HepG2 (cell line): ENCODE data around the gene TPPP2. TPM values are rescaled to one million over a fixed set of nuclear protein-coding genes. Genes with fewer than 3 reads are reported as not detected.

ENCODE experiments used
- ESRRA ChIP-seq: sonication (generic); formaldehyde crosslinking; IDR thresholded peaks from 2 replicates; pipeline ENCODE4 v1.5.1; 2020; ENCODE audit warnings: mild to moderate bottlenecking, low read depth, missing genetic modification reagents
- HNF4A ChIP-seq: sonication (generic); formaldehyde crosslinking; IDR thresholded peaks from 2 replicates; pipeline ENCODE4 v1.4.0; 2020; ENCODE audit warnings: missing genetic modification reagents
- KLF13 ChIP-seq: sonication (generic); formaldehyde crosslinking; IDR thresholded peaks from 2 replicates; pipeline ENCODE4 v1.4.0; 2020; ENCODE audit warnings: mild to moderate bottlenecking, missing genetic modification reagents
- MEIS2 ChIP-seq: sonication (generic); formaldehyde crosslinking; IDR thresholded peaks from 2 replicates; pipeline ENCODE4 v1.9.0; 2021; ENCODE audit warnings: mild to moderate bottlenecking, missing genetic modification reagents
- NKX3-1 ChIP-seq: sonication (generic); formaldehyde crosslinking; IDR thresholded peaks from 2 replicates; pipeline ENCODE4 v1.5.0; 2020; ENCODE audit warnings: missing genetic modification reagents
- PAXIP1 ChIP-seq: sonication (generic); formaldehyde crosslinking; conservative IDR thresholded peaks from 2 replicates; pipeline ENCODE4 v1.4.0; 2020; ENCODE audit warnings: mild to moderate bottlenecking, missing genetic modification reagents, moderate library complexity
- RARG ChIP-seq: sonication (generic); formaldehyde crosslinking; IDR thresholded peaks from 2 replicates; pipeline ENCODE4 v1.4.0; 2020; ENCODE audit warnings: low read depth, mild to moderate bottlenecking, missing genetic modification reagents
- SMYD3 ChIP-seq: sonication (generic); formaldehyde crosslinking; IDR thresholded peaks from 2 replicates; pipeline ENCODE4 v1.8.1; 2023; ENCODE audit warnings: mild to moderate bottlenecking, missing genetic modification reagents
- SUZ12 ChIP-seq: fragments of 150-350 bp; IDR thresholded peaks from 2 replicates; pipeline ENCODE4 v1.6.1; 2014; ENCODE audit warnings: low read depth, low read length
- ZBTB10 ChIP-seq: sonication (generic); formaldehyde crosslinking; IDR thresholded peaks from 2 replicates; pipeline ENCODE4 v1.4.0; 2020; ENCODE audit warnings: missing genetic modification reagents, borderline replicate concordance
- ZBTB39 ChIP-seq: sonication (generic); formaldehyde crosslinking; IDR thresholded peaks from 2 replicates; pipeline ENCODE4 v1.5.0; 2020; ENCODE audit warnings: missing genetic modification reagents
- ZFP62 ChIP-seq: sonication (generic); formaldehyde crosslinking; IDR thresholded peaks from 2 replicates; pipeline ENCODE4 v1.4.0; 2020; ENCODE audit warnings: missing genetic modification reagents
- ZFY ChIP-seq: sonication (generic); formaldehyde crosslinking; IDR thresholded peaks from 2 replicates; pipeline ENCODE4 v1.4.0; 2020; ENCODE audit warnings: missing genetic modification reagents
- ZNF383 ChIP-seq: sonication (generic); formaldehyde crosslinking; IDR thresholded peaks from 2 replicates; pipeline ENCODE4 v1.4.0; 2020; ENCODE audit warnings: missing genetic modification reagents, mild to moderate bottlenecking, borderline replicate concordance
- ZNF546 ChIP-seq: sonication (generic); formaldehyde crosslinking; conservative IDR thresholded peaks from 2 replicates; pipeline ENCODE4 v1.8.1; 2023; ENCODE audit warnings: mild to moderate bottlenecking, missing genetic modification reagents
- ZNF580 ChIP-seq: IDR thresholded peaks from 2 replicates; pipeline ENCODE4 v1.6.1; 2016; ENCODE audit warnings: low read depth, borderline replicate concordance
- ZNF709 ChIP-seq: sonication (generic); formaldehyde crosslinking; IDR thresholded peaks from 2 replicates; pipeline ENCODE4 v1.5.0; 2020; ENCODE audit warnings: mild to moderate bottlenecking, missing genetic modification reagents
- ZUFSP ChIP-seq: sonication (generic); formaldehyde crosslinking; IDR thresholded peaks from 2 replicates; pipeline ENCODE4 v1.9.0; 2021; ENCODE audit warnings: missing genetic modification reagents, mild to moderate bottlenecking, borderline replicate concordance
- polyA plus RNA-seq, 8 experiments: library from polyadenylated mRNA; depleted of rRNA in 3 of 8; stranded (reverse) in 7 of 8; unstranded in 1 of 8; fragments of >200 nt; fragmentation: Illumina TruSeq in 4 of 8; extraction: Trizol in 4 of 8; gene quantifications; 2 replicates each; pipeline versions ENCODE4 v1.2.1 to v1.2.3, GENCODE V29; 2011 to 2016; ENCODE audit warnings: low read depth in 4 of 8, missing spikeins in 1 of 8, mixed read lengths in 1 of 8; ENCODE audit not compliant: insufficient read depth in 1 of 8
- total RNA-seq, 5 experiments: library from RNA; depleted of rRNA; stranded (reverse); fragments of >200 nt; fragmentation: Illumina TruSeq; extraction: Trizol; gene quantifications; 2 replicates each; pipeline ENCODE4 v1.2.3, GENCODE V29; 2016; ENCODE audit warnings: low read depth in 1 of 5

Gene TPPP2
- total and polyA plus RNA-seq, 2 of the 13 experiments (the other 11 are each of a cell fraction or from before 2014, with no cell fraction given): 0.58 to 4.2 TPM

GRCh38 chr14:21023817-21024584 is 6.0 kb upstream of the TPPP2 start (continued):
- TF ChIP-seq ZBTB10 (CRISPR knock-in tag) (no peak), ZUFSP (CRISPR knock-in tag) (no peak), RARG (CRISPR knock-in tag) (no peak), KLF13 (CRISPR knock-in tag) (no peak), PAXIP1 (CRISPR knock-in tag) (peak; percentile 34; the same call in 1 of the 2 replicates), ZNF709 (CRISPR knock-in tag) (0 out of 2 replicates have a peak, but pooled peaks have one; percentile 16), SMYD3 (CRISPR knock-in tag) (no peak), ZNF546 (CRISPR knock-in tag) (no peak), ZFP62 (no peak), MEIS2 (CRISPR knock-in tag) (no peak), NKX3-1 (no peak), SUZ12 (no peak), ZFY (CRISPR knock-in tag) (no peak), ZNF580 (CRISPR knock-in tag) (no peak), ZNF383 (CRISPR knock-in tag) (no peak), ZBTB39 (CRISPR knock-in tag) (no peak), ESRRA (CRISPR knock-in tag) (peak; percentile 90; the same call in 1 of the 2 replicates), HNF4A (peak; percentile 83)
